Measurements from ENCODE around the gene LMTK3.
"Not testable (repeated sequence)": the region's sequence is repeated elsewhere in the genome, so short reads cannot be mapped to it uniquely, and the experiment has no call there.

Gene LMTK3

DNA sequence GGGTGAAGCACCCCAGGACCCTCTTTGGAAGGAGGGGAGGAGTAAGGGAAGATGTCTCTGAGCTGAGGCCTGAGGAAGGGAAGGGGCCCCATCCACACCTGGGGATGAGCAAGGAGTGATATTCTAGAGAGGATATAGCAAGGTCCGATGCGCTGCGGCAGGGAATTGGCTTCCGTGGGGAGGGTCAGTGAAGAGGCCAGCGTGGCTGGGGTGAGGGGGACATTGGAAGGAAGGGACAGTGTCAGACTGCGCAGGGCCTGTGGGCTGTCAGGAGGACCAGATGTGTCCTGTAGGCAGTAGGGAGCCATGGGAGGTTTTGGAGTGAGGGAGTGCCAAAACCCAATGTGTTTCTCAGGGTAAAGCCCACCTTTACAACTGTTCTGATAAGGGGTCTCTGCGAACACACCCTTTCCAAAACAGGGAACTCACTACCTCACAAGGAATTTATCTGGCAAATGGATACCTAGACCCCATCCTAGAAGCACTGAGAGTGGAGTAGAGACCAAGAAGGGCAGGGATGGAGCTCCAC, 3.7 kb downstream of the LMTK3 start:
- no peak for DNase-seq

DNA sequence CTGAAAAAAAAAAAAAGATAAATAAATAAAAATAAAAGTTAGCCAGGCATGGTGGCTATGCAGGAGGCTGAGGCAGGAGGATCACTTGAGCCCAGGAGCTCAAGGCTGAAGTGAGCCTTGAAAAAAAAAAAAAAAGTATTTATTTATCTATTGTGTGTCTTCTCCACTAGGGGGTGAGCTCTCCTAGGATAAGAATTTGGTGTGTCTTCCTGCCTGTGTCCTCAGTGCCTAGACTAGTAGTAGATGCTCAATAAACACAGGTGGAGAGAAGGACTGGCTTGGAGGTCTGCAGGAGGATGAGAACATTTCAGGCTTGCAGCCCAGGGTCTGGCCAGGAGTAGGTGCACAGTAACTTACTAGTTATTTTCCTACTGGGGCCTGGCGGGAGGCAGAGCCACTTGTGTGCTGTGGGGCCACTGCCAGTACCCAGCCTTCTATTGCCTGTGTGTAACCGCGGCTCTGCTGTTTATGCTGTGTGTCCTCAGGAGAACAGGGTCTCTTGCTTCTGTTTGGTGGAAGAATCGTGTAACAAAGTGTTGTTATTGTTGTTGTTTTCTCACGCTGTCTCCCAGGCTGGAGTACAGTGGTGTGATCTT, 5.4 kb downstream of the LMTK3 start:
- DNase-seq: no peak

DNA sequence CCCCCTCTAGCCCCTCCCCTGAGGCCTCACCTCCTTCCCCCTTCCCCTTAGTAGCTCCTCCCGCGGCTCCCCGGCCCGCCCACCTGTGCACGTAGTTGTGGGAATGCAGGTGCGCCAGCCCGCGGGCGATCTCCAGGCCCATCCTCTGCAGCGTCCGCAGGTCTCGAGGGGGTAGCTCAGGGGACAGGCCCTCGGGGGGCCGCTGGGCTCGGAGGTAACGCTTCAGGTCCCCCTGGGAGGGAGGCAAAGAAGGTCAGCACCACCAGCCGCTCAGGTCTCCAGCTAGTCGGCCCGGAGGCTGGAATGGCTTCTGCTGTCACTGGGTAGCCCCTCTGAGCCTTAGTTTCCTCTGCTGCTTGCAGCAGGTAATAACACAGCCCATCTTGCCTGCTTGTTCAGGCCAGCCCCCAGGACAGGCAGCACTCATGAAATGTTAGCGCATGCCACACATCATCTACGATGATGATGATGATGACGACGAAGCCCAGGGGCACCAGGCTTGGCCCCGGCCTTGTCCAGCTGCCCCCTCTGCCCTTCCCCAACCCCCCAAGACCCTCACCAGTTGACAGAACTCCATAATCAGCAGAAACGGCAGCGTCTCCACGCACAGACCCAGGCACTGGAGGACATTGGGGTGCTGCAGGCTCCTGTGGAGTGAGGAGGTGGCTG, 9.2 kb downstream of the LMTK3 start:
- DNase-seq: peak in 1 of 2 donors; percentile 71

DNA sequence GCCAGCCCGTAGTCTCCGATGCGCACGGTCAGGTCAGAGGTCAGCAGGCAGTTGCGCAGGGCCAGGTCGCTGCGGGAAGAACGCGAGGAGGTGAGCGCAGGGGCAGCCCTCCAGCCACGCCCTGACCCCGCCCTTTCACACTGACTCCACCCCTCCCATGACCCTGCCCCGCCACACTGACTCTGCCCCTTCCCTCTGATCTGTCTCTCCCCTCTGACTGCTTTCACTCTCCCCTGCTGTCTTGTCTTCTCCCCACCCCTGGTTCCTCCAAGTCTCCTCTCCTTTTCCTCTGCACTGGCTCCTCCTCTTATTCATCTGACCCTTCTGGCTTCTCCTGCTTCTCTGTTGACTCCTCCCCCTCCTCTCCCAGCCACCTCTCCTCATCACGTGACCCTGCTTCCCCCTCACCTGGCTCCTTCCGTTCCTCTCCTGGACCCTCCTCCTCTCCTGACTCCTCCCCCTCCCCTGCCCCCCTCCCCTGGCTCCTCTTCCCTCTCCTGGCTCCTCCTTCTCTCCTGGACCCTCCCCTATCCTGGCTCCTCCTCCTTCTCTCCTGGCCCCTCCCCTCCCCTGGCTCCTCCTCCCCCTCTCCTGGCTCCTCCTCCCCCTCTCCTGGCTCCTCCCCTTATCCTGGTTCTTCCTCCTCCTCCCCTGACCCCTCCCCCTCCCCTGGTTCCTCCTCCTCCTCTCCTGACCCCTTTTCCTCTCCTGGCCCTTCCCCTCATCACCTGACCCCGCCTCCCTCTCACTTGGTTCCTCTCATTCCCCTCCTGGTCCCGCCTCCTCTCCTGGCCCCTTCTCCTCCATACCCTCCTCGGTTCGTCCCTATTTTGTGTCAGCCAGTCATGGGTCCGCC, 9.9 kb downstream of the LMTK3 start:
- DNase-seq: peak; percentile 52 to 72

GRCh38 chr19:48500830-48501493, 10.7 kb downstream of the LMTK3 start:
- no peak for DNase-seq

DNA sequence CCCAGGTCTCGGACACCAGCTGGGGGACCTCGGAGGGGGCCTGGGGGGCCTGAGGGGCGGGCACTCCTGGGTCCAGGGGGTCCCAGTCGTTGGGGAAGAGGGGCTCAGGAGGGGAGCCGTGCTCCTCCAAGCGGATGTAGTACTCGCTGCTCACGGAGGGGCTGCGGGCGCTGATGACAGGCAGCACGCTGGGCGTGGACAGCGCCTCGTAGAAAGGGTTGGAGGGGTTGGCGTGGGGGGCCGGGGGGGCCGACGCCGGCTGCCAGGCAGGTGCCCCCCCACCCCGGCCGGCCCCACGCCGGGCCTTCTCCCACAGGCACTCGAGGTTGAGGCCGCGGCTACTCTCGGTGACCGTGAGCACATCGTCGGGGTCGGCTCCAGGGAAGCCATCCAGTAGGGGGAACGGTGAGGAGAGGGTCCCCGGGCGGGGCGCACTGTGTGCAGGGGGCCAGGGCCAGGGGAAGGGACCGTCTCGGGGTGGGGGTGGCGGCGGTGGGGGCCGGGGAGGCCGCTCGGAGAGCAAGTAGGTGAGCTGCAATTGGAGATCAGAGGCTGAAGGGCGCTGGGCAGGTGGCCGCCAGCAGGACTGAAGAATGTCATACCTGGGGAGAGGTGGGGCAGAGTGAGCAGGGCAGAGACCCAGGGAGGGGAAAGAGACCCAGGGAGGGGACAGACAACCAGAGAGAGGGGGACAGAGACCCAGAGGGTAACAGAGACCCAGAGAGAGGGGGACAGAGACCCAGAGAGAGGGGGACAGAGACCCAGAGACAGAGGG, 12.1 kb downstream of the LMTK3 start:
- DNase-seq: no peak

- no peak for DNase-seq
Observed at GRCh38 chr19:48498595-48499311, 12.9 kb downstream of the LMTK3 start.

DNA sequence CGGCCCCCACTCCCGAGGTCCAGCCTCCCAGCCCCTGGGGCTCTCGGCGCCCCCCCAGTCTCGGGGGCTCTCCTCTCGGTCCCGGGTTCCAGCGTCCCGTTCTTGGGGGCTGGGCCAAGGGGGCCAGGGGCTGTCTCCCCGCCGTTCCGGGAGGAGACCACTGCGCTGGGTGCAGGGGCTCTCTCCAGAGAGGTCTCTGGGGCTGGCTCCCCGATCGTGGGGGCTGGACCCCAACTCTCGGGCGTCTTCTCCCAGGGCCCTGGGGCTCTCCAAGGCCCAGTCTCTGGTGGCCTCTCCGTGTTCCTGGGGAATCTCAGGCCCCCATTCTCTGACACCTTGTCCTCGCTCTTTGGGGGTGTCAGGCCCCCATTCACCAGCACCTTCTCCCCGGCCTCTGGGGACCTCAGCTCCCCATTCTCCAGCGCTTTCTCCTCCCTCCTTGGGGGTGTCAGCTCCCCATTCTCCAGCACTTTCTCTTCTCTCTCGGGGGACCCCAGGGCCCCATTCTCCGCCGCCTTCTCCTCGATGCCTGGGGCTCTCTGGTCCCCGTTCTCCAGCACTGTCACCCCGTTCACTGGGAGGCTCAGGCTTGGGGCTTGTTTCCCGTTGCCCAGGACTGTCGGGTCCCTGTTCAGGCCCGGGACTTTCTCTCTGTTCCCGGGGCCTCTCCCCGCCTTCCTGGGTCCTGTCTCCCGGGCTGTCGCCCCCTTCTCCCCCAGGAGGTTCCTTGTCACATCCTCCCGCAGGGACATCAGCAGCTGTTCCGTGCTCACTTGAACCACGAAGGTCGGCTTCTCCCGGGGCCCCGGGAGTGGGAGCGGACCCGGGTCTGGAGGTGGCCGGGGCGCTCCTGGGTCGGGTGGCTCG, 13.7 kb downstream of the LMTK3 start:
- DNase-seq: no peak

- no peak for DNase-seq
Observed at GRCh38 chr19:48496959-48497727, 14.5 kb downstream of the LMTK3 start.

GRCh38 chr19:48495396-48495795, 16.2 kb downstream of the LMTK3 start:
- DNase-seq: no peak

DNA sequence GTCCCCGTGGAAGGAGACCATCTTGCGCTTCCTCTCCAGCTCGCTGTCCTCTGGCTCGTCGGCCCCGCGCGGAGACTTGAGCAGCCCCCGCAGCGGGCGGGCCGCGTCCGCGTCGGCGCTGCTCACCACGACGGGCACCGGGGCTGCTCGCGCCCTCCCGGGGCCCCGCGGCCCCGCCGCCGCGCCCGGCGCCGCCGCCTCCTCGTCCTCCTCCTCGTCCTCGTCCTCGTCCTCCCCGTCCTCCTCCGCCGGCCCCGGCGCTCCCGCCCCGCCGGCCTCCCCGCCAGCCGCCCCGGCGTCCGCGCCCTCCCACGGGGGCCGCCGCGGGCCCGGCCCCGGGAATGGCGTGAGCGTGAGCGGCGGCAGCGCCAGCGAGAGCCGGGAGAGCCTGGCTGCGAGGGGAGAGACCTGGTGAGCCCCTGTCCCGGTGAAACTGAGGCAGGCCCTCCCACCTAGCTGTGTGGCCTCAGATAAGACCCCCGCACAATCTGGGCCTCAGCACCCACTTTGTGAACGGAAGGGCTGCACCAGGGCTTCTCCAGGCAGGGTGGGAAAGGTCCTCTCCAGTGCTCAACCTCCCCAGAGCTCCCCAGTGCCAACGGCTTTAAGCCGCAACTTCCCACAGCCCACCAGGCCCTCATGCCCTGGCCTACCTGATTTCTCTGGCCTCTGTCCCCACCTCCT, 17.8 kb downstream of the LMTK3 start:
- no peak for DNase-seq

DNA sequence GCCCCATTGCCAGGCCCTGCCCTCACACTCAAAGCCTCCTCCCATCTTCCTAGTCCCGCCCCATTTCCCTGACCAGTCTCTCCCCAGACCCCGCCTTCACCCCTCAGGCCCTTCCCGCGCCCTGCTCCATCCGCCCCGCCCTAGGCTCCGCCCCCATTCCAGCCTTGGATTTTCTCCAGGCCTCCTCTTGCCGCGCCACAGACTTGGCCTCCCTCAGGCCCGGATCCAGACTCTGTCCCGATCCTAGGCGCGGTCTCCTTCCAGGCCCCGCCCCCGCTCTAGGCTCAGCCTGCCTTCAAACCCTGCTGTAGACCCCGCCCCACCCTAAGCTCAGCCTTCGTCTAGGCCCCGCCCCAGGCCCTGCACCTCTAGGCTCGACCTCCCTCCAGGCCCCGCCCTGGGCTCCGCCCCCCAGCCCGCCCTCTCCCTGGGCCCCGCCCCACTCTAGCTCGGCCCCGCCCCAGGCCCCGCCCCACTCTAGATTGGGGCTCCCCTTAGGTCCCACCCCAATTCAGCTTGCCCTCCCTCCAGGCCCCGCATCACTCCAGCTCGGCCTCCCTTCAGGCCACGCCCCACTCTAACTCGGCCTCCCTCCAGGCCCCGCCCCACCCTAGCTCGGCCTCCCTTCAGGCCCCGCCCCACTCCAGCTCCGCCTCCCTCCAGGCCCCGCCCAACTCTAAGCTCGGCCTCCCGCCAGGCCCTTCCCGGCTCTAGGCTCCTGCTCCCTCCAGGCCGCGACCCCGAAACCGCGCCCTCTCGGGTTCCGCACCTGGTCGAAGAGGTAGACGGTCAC, 18.5 kb downstream of the LMTK3 start:
- peak; percentile 75 to 85 for DNase-seq

DNA sequence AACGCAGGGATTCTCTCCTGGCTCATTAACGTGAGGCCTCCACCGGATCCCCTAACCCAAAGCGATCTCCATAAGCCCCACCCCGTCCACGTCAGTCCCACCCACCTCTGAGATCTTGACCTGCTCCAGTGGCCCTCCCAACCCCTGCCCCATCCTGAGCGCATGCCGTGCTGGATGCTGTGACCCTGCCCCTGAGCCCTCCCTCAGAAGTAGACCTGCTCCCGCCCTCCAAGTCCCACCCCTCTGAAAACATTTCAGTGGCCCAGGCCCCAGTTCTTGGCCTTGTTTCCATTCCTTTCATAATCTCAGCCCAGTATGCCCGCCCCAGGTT, 19.9 kb downstream of the LMTK3 start:
- DNase-seq: no peak

GRCh38 chr19:48490981-48491792, 20.4 kb downstream of the LMTK3 start:
- DNase-seq: peak; percentile 54

GRCh38 chr19:48489608-48490216, 21.9 kb downstream of the LMTK3 start:
- DNase-seq: peak; percentile 88 to 91

DNA sequence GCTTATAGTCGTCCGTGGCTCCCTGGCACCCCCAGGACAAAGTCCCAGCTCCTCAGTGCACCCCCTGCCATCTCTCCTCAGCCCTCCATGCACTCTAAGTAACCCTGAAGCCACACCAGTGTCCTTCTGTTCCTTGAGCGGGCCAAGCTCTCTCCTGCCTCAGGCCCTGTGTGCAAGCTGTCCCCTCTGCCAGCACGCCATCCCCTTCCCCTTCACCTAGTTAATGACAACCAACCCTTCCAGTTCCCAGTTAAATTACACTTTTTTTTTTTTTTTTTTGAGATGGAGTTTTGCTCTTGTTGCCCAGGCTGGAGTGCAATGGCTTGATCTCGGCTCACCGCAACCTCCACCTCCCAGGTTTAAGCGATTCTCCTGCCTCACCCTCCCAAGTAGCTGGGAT, 23.2 kb downstream of the LMTK3 start:
- not testable (repeated sequence) for DNase-seq

GRCh38 chr19:48487948-48488347, 23.7 kb downstream of the LMTK3 start:
- DNase-seq: no peak
